T-helper 1 cell treated with Interleukin-12 subunit alpha and Interleukin-12 subunit beta and Interleukin-4 antibody, amounts not matched to agents 30 ng/mL and 1 ng/mL, for 36 hours (primary cell): Measurements from ENCODE around the gene PDE5A. TPM values are rescaled to one million over a fixed set of nuclear protein-coding genes. Genes with fewer than 3 reads are reported as not detected.
"Not testable (repeated sequence)": the region's sequence is repeated elsewhere in the genome, so short reads cannot be mapped to it uniquely, and the experiment has no call there.

Source experiments
- intact Hi-C: fragments of 100-400 bp; cut with micrococcal nuclease; formaldehyde crosslinking; loops from one replicate; pipeline ENCODE4 v1.15.1; 2024
- total RNA-seq: library from RNA; stranded (reverse); gene quantifications from 2 replicates; pipeline ENCODE4 v1.2.3, GENCODE V29; 2022

Gene PDE5A
- 0.15 and 0.49 TPM in 2 replicates for total RNA-seq

- intact Hi-C loops: loop anchor here (1.0 to 10.0 kb wide), 13 partner anchors 158 to 1628 kb away; partner anchors contain the start of genes METTL14, NDNF, SEC24D and USP53
These were observed at the start of gene PDE5A for GRCh38 chr4:119628281-119629141. Gene PDE5A (minus strand): TSS chr4:119628804. CDS start chr4:119628671, 133 bp downstream.

- intact Hi-C loops: no loop called here
These were observed 47.5 kb upstream of the PDE5A start for GRCh38 chr4:119676101-119676500.

GRCh38 chr4:119675391-119675790 lies 46.8 kb upstream of the PDE5A start:
- intact Hi-C loops: no loop called here

GRCh38 chr4:119672938-119673337 lies 44.3 kb upstream of the PDE5A start:
- intact Hi-C loops: no loop called here

GRCh38 chr4:119672086-119672485 lies 43.5 kb upstream of the PDE5A start:
- intact Hi-C loops: no loop called here

GRCh38 chr4:119671205-119671604 lies 42.6 kb upstream of the PDE5A start:
- intact Hi-C loops: no loop called here

GRCh38 chr4:119667802-119668201 lies 39.2 kb upstream of the PDE5A start:
- intact Hi-C loops: no loop called here

- intact Hi-C loops: no loop called here
These were observed 38.1 kb upstream of the PDE5A start for GRCh38 chr4:119666653-119667091.

- intact Hi-C loops: no loop called here
These were observed 37.1 kb upstream of the PDE5A start for GRCh38 chr4:119665752-119666151.

GRCh38 chr4:119664168-119664907 lies 35.7 kb upstream of the PDE5A start:
- intact Hi-C loops: no loop called here

- intact Hi-C loops: no loop called here
These were observed 34.7 kb upstream of the PDE5A start for GRCh38 chr4:119663160-119663788.

- intact Hi-C loops: not testable (repeated sequence)
These were observed 34.0 kb upstream of the PDE5A start for GRCh38 chr4:119662612-119663011.

- intact Hi-C loops: no loop called here
These were observed 32.6 kb upstream of the PDE5A start for GRCh38 chr4:119661231-119661630.

GRCh38 chr4:119659576-119659975 lies 31.0 kb upstream of the PDE5A start:
- intact Hi-C loops: no loop called here

GRCh38 chr4:119657111-119657611 lies 28.6 kb upstream of the PDE5A start:
- intact Hi-C loops: no loop called here

- intact Hi-C loops: no loop called here
These were observed 27.7 kb upstream of the PDE5A start for GRCh38 chr4:119656342-119656741.

GRCh38 chr4:119655111-119655837 lies 26.7 kb upstream of the PDE5A start:
- intact Hi-C loops: no loop called here

- intact Hi-C loops: no loop called here
These were observed 25.4 kb upstream of the PDE5A start for GRCh38 chr4:119653990-119654389.

- intact Hi-C loops: no loop called here
These were observed 24.4 kb upstream of the PDE5A start for GRCh38 chr4:119652998-119653397.

GRCh38 chr4:119648398-119648797 lies 19.8 kb upstream of the PDE5A start:
- intact Hi-C loops: no loop called here

- intact Hi-C loops: no loop called here
These were observed 19.0 kb upstream of the PDE5A start for GRCh38 chr4:119647558-119647957.
